IMR-90 (cell line): ENCODE results near the gene MRPL43. TPM values are rescaled to one million over a fixed set of nuclear protein-coding genes. Genes with fewer than 3 reads are reported as not detected.

Experiments
- ATAC-seq: fragments of 200-7000 bp; cut with Tn5 transposase; 2 replicates; pipeline ENCODE4 v1.9.1; 2020; ENCODE audit warnings: low read depth, mild to moderate bottlenecking, moderate library complexity
- BruUV-seq: library from RNA; stranded (reverse); fragments of 400-500 nt; replicated peaks from 2 replicates; lab custom pipeline; 2021; lab: Mats Ljungman, UMichigan
- CTCF ChIA-PET: fragments of 300-600 bp; formaldehyde crosslinking; extraction: SDS; loops from one replicate; lab custom pipeline; 2021; ENCODE audit warnings: antibody characterized with exemption; lab: Yijun Ruan, JAX
- POLR2A ChIA-PET: fragments of 300-600 bp; sonication (Branson Sonifier 250); formaldehyde crosslinking; loops from one replicate; lab custom pipeline; 2022; ENCODE audit warnings: antibody characterized with exemption; ENCODE audit not compliant: unreplicated experiment; lab: Charles Lee
- DNase-seq: peaks from one replicate; pipeline ENCODE4 v3.0.0; 2013
- H2AFZ ChIP-seq: replicated peaks from 2 replicates; pipeline ENCODE3; 2013; ENCODE audit warnings: low read length, mild to moderate bottlenecking; ENCODE audit not compliant: poor library complexity
- H2AK5ac ChIP-seq: 2 replicates; pipeline ENCODE4 v1.6.1; 2013; ENCODE audit warnings: low read depth, low read length, inconsistent platforms
- H2AK9ac ChIP-seq: replicated peaks from 2 replicates; pipeline ENCODE3; 2013; ENCODE audit warnings: mild to moderate bottlenecking, low read depth, low read length, moderate library complexity; ENCODE audit not compliant: poor library complexity
- H2BK120ac ChIP-seq: 2 replicates; pipeline ENCODE4 v1.6.1; 2013; ENCODE audit warnings: low read depth, low read length, inconsistent platforms
- H2BK15ac ChIP-seq: 3 replicates; pipeline ENCODE4 v1.6.1; 2013; ENCODE audit warnings: low read depth, low read length, inconsistent platforms
- H2BK20ac ChIP-seq: 2 replicates; pipeline ENCODE4 v1.6.1; 2013; ENCODE audit warnings: low read depth, mild to moderate bottlenecking, inconsistent platforms, low read length, moderate library complexity
- H2BK5ac ChIP-seq: 2 replicates; pipeline ENCODE4 v1.6.1; 2013; ENCODE audit warnings: mild to moderate bottlenecking, low read depth, low read length, inconsistent platforms; ENCODE audit not compliant: poor library complexity, severe bottlenecking
- H3K14ac ChIP-seq: replicated peaks from 2 replicates; pipeline ENCODE4 v1.6.1; 2013; ENCODE audit warnings: low read depth, low read length, inconsistent platforms
- H3K18ac ChIP-seq: 2 replicates; pipeline ENCODE4 v1.6.1; 2013; ENCODE audit warnings: low read depth, low read length, control low read depth
- H3K23ac ChIP-seq: 2 replicates; pipeline ENCODE4 v1.6.1; 2013; ENCODE audit warnings: low read depth, low read length, inconsistent platforms
- H3K27ac ChIP-seq: 2 replicates; pipeline ENCODE4 v1.5.1; 2013; ENCODE audit warnings: mild to moderate bottlenecking, control low read depth, low read length; ENCODE audit not compliant: insufficient read depth
- H3K27me3 ChIP-seq: 2 replicates; pipeline ENCODE4 v1.6.1; 2013; ENCODE audit warnings: low read length; ENCODE audit not compliant: control insufficient read depth, insufficient read depth
- H3K36me3 ChIP-seq: 2 replicates; pipeline ENCODE4 v1.6.1; 2013; ENCODE audit warnings: low read length, mixed read lengths; ENCODE audit not compliant: control insufficient read depth, insufficient read depth
- H3K4ac ChIP-seq: 2 replicates; pipeline ENCODE4 v1.6.1; 2013; ENCODE audit warnings: low read depth, low read length, inconsistent platforms
- H3K4me1 ChIP-seq: 2 replicates; pipeline ENCODE4 v1.6.1; 2013; ENCODE audit warnings: low read length, mixed read lengths; ENCODE audit not compliant: control insufficient read depth, insufficient read depth
- H3K4me2 ChIP-seq: 2 replicates; pipeline ENCODE4 v1.6.1; 2013; ENCODE audit warnings: low read depth, mild to moderate bottlenecking, control low read depth, low read length, moderate library complexity
- H3K4me3 ChIP-seq: 2 replicates; pipeline ENCODE4 v1.5.1; 2013; ENCODE audit warnings: low read depth, mild to moderate bottlenecking, control low read depth, low read length, moderate library complexity; ENCODE audit not compliant: insufficient read depth
- H3K56ac ChIP-seq: 2 replicates; pipeline ENCODE4 v1.6.1; 2013; ENCODE audit warnings: low read length, inconsistent platforms; ENCODE audit not compliant: insufficient read depth; ENCODE audit errors: extremely low read depth
- H3K79me1 ChIP-seq, 2 experiments: 2 replicates each; pipeline ENCODE4 v1.6.1; 2013; ENCODE audit warnings: low read length in 2 of 2, inconsistent platforms in 1 of 2, low read depth in 1 of 2
- H3K9ac ChIP-seq: 2 replicates; pipeline ENCODE4 v1.6.1; 2013; ENCODE audit warnings: low read depth, low read length, control low read depth
- H3K9me1 ChIP-seq: 2 replicates; pipeline ENCODE4 v1.6.1; 2013; ENCODE audit warnings: low read length, inconsistent platforms; ENCODE audit not compliant: insufficient read depth
- H3K9me3 ChIP-seq: 2 replicates; pipeline ENCODE4 v1.6.1; 2013; ENCODE audit warnings: low read length; ENCODE audit not compliant: control insufficient read depth, insufficient read depth
- H4K20me1 ChIP-seq: 2 replicates; pipeline ENCODE4 v1.6.1; 2013; ENCODE audit warnings: low read length, inconsistent platforms; ENCODE audit not compliant: insufficient read depth
- H4K5ac ChIP-seq: 2 replicates; pipeline ENCODE4 v1.6.1; 2013; ENCODE audit warnings: mild to moderate bottlenecking, low read depth, low read length, control low read depth
- H4K8ac ChIP-seq, 2 experiments: 2 replicates each; pipeline ENCODE4 v1.6.1; 2013; ENCODE audit warnings: low read depth in 2 of 2, low read length in 2 of 2, control low read depth in 1 of 2, inconsistent platforms in 1 of 2
- H4K91ac ChIP-seq: 2 replicates; pipeline ENCODE4 v1.6.1; 2013; ENCODE audit warnings: low read depth, low read length, inconsistent platforms; ENCODE audit not compliant: insufficient read depth
- BHLHE40 ChIP-seq: fragments of 150-350 bp; IDR thresholded peaks from 2 replicates; pipeline ENCODE4 v1.6.1; 2016; ENCODE audit warnings: mild to moderate bottlenecking, low read depth, low read length
- CHD1 ChIP-seq: IDR thresholded peaks from 2 replicates; pipeline ENCODE4 v1.6.1; 2012; ENCODE audit warnings: low read depth, low read length, improper control_type of control experiment
- FOS ChIP-seq: fragments of 150-350 bp; IDR thresholded peaks from 2 replicates; pipeline ENCODE4 v1.6.1; 2016; ENCODE audit warnings: low read depth, low read length
- MAFK ChIP-seq: IDR thresholded peaks from 2 replicates; pipeline ENCODE4 v1.6.1; 2012; ENCODE audit warnings: low read depth, low read length, improper control_type of control experiment
- MAZ ChIP-seq: IDR thresholded peaks from 2 replicates; pipeline ENCODE4 v1.6.1; 2012; ENCODE audit warnings: low read depth, mild to moderate bottlenecking, low read length, improper control_type of control experiment, moderate library complexity, borderline replicate concordance
- MXI1 ChIP-seq: IDR thresholded peaks from 2 replicates; pipeline ENCODE4 v1.6.1; 2012; ENCODE audit warnings: low read depth, mild to moderate bottlenecking, low read length, moderate library complexity, borderline replicate concordance
- NFE2L2 ChIP-seq: fragments of 150-350 bp; IDR thresholded peaks from 2 replicates; pipeline ENCODE4 v1.6.1; 2016; ENCODE audit warnings: low read depth, mild to moderate bottlenecking, low read length
- RCOR1 ChIP-seq: IDR thresholded peaks from 2 replicates; pipeline ENCODE4 v1.6.1; 2012; ENCODE audit warnings: mild to moderate bottlenecking, low read length, improper control_type of control experiment; ENCODE audit not compliant: insufficient replicate concordance
- RFX5 ChIP-seq: IDR thresholded peaks from 2 replicates; pipeline ENCODE4 v1.8.0; 2012; ENCODE audit warnings: low read depth, mild to moderate bottlenecking, low read length, moderate library complexity
- WGBS, 2 experiments: methylation state at CpG; one replicate each; pipeline versions ENCODE4 v1.1.5 to v1.1.7; 2013; ENCODE audit warnings: missing lambda C conversion rate in 2 of 2; ENCODE audit not compliant: insufficient read length in 1 of 2; ENCODE audit errors: extremely low coverage in 2 of 2; 5-methylcytosine and 5-hydroxymethylcytosine counted together
- dilution Hi-C: fragments of 300-500 bp; cut with HindIII; formaldehyde crosslinking; loops from one replicate; pipeline ENCODE4 v1.14.3; 2018; ENCODE audit warnings: low sequenced_read_pairs; ENCODE audit not compliant: unreplicated experiment
- in situ Hi-C: fragments of 300-500 bp; cut with MboI; formaldehyde crosslinking; loops from 3 replicates; pipeline ENCODE4 v1.14.3; 2019; ENCODE audit warnings: low sequenced_read_pairs, inconsistent platforms, mixed read lengths
- intact Hi-C: fragments of 100-400 bp; cut with micrococcal nuclease; formaldehyde crosslinking; loops from 2 replicates; pipeline ENCODE4 v1.10.0; 2022
- polyA plus RNA-seq, 3 experiments: library from polyadenylated mRNA; depleted of rRNA; stranded (reverse); fragments of >200 nt; gene quantifications; 2 replicates each; pipeline ENCODE4 v1.2.3, GENCODE V29; 2012; ENCODE audit warnings: low replicate concordance in 1 of 3
- total RNA-seq: library from RNA; depleted of rRNA; stranded (reverse); fragments of >200 nt; gene quantifications from 2 replicates; pipeline ENCODE4 v1.2.3, GENCODE V29; 2012
- TF ChIP-seq, protein P1 (sequence below): fragments of 150-350 bp; IDR thresholded peaks from 2 replicates; pipeline ENCODE4 v1.6.1; 2016; ENCODE audit warnings: low read depth, mild to moderate bottlenecking, low read length, moderate library complexity, borderline replicate concordance
- TF ChIP-seq, protein P2 (sequence below): fragments of 150-350 bp; IDR thresholded peaks from 2 replicates; pipeline ENCODE4 v1.6.1; 2017; ENCODE audit warnings: mild to moderate bottlenecking, antibody characterized with exemption, low read length, low read depth

Gene MRPL43
- total and polyA plus RNA-seq, 2 of the 4 experiments (the other 2 are of a cell fraction): 61.3 to 142 TPM

DNA sequence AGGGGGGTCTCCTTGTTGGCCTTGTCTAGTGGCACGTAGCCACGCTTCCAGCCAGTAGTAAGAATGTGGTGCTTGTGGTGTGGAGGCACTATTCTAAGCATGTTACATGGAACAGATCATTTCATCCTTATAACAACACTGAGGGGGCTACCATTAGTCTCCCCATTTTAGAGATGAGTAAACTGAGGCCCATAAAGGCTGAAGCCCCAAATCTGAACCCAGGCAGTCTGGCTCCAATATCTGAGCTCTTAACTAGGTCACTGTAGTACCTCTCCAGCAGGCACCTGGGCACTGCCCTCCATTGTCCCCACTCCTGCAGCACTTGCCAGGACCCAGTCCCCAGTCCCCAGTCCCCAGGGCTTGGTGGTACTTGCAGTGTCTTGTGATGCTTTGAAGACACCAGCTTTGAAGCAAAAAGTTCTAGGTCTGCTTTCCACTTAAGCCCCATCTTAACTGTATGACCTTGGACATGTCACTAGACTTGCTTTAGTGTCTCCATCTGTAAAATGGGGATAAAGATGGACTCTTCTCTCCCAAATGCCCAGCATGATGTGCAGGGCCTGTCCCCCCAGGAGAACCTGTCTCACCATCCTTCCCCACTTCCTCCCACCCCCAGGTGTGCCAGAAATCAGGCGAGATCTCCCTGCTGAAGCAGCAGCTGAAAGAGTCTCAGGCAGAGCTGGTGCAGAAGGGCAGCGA is 18.7 kb upstream of the MRPL43 start (continued):
- no peak for TF ChIP-seq MAFK

DNA sequence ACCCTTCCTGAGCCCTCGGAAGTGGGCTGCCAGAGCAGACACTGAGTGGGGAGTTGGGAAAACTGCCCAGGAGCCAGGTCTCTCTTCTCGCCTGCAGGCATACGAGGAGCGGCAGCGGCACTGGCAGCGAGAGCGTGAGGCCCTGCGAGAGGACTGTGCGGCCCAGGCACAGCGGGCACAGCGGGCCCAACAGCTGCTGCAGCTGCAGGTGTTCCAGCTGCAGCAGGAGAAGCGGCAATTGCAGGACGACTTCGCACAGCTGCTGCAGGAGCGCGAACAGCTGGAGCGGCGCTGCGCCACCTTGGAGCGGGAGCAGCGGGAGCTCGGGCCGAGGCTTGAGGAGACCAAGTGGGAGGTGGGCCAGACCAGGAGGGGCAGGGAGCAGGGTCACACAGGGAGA is 18.1 kb upstream of the MRPL43 start:
- dilution Hi-C loops: no loop called here
- Histone ChIP-seq H2BK120ac (no peak overlapping the region), H4K8ac (no peak overlapping the region), H4K5ac (no peak overlapping the region), H3K27me3 (no peaks in the 10 kb centered on the region), H2BK20ac (no peak overlapping the region), H3K9me3 (no peaks in the 10 kb centered on the region), H2AK5ac (no peak overlapping the region), H2BK5ac (no peak overlapping the region), H3K27ac (no peak overlapping the region), H3K4me2 (no peak overlapping the region), H2AK9ac (no peak overlapping the region), H4K20me1 (peaks cover 68% of the 10 kb centered on the region), H2AFZ (no peak overlapping the region), H3K4me3 (no peak overlapping the region), H3K4me1 (peaks cover 36% of the 10 kb centered on the region), H3K9ac (no peak overlapping the region), H3K36me3 (peaks cover 47% of the 10 kb centered on the region), H3K56ac (no peak overlapping the region), H3K4ac (no peak overlapping the region), H4K91ac (no peak overlapping the region), H3K9me1 (peaks cover 14% of the 10 kb centered on the region), H3K14ac (no peak overlapping the region), H3K18ac (no peak overlapping the region), H3K79me1 (peaks cover 24 to 77% of the 10 kb centered on the region in 2 experiments), H3K23ac (no peak overlapping the region), H2BK15ac (no peak overlapping the region)
- in situ Hi-C loops: no loop called here
- POLR2A ChIA-PET: no interaction called here
- DNase-seq (no peak), ATAC-seq (no peak)
- intact Hi-C loops: no loop called here
- CTCF ChIA-PET: interaction anchor here (2.1 kb wide), 1 partner anchor 10 kb away, joined by 11 read pairs; no protein-coding TSS in a partner anchor
- BruUV-seq: no TSS peak
- no peak for TF ChIP-seq BHLHE40
- no peak for TF ChIP-seq NFE2L2
- no peak for TF ChIP-seq MAZ
- no peak for TF ChIP-seq MAFK
- TF ChIP-seq, protein P1, sequence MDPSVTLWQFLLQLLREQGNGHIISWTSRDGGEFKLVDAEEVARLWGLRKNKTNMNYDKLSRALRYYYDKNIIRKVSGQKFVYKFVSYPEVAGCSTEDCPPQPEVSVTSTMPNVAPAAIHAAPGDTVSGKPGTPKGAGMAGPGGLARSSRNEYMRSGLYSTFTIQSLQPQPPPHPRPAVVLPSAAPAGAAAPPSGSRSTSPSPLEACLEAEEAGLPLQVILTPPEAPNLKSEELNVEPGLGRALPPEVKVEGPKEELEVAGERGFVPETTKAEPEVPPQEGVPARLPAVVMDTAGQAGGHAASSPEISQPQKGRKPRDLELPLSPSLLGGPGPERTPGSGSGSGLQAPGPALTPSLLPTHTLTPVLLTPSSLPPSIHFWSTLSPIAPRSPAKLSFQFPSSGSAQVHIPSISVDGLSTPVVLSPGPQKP: no peak
- no peak for TF ChIP-seq RCOR1
- TF ChIP-seq CHD1: no peak
- TF ChIP-seq RFX5: no peak
- TF ChIP-seq FOS: no peak
- no peak for TF ChIP-seq MXI1
- TF ChIP-seq, protein P2, sequence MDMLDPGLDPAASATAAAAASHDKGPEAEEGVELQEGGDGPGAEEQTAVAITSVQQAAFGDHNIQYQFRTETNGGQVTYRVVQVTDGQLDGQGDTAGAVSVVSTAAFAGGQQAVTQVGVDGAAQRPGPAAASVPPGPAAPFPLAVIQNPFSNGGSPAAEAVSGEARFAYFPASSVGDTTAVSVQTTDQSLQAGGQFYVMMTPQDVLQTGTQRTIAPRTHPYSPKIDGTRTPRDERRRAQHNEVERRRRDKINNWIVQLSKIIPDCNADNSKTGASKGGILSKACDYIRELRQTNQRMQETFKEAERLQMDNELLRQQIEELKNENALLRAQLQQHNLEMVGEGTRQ: no peak
- 96% methylated on average over 10 of the region's 23 CpGs; no CpG with 5 or more reads in 1 of the 2 experiments for WGBS, 2 experiments
